ENCODE measurements around the gene ETNPPL.

The ETNPPL gene

GRCh38 chr4:108700081-108700757 lies 62.6 kb downstream of the ETNPPL start:
- TF ChIP-seq TAF1 (IDR thresholded peaks at IDR 0.05; ENCODE audit: borderline replicate concordance, insufficient read depth, low read length) (no peak), SIN3A (IDR thresholded peaks at IDR 0.05; ENCODE audit: borderline replicate concordance, insufficient read depth, low read length) (no peak), POLR2AphosphoS5 (IDR thresholded peaks at IDR 0.05; ENCODE audit: low read depth, low read length) (no peak), FOXP2 (optimal IDR thresholded peaks at IDR 0.05; ENCODE audit: borderline replicate concordance, extremely low read depth, extremely low read length, insufficient read depth) (no peak), REST (IDR thresholded peaks at IDR 0.05; ENCODE audit: insufficient read depth in 1 of 2, low read depth in 2 of 2, low read length in 2 of 2) (no peak)

- TF ChIP-seq POLR2AphosphoS5 (IDR thresholded peaks at IDR 0.05; ENCODE audit: low read depth, low read length) (no peak), TAF1 (IDR thresholded peaks at IDR 0.05; ENCODE audit: borderline replicate concordance, insufficient read depth, low read length) (no peak), REST (IDR thresholded peaks at IDR 0.05; ENCODE audit: insufficient read depth in 1 of 2, low read depth in 2 of 2, low read length in 2 of 2) (no peak)
Observed at GRCh38 chr4:108696160-108696559, 66.7 kb downstream of the ETNPPL start.

GRCh38 chr4:108695062-108695461 lies 67.8 kb downstream of the ETNPPL start:
- TF ChIP-seq SIN3A (IDR thresholded peaks at IDR 0.05; ENCODE audit: borderline replicate concordance, insufficient read depth, low read length) (no peak), POLR2AphosphoS5 (IDR thresholded peaks at IDR 0.05; ENCODE audit: low read depth, low read length) (no peak), REST (IDR thresholded peaks at IDR 0.05; ENCODE audit: insufficient read depth in 1 of 2, low read depth in 2 of 2, low read length in 2 of 2) (no peak), FOXP2 (optimal IDR thresholded peaks at IDR 0.05; ENCODE audit: borderline replicate concordance, extremely low read depth, extremely low read length, insufficient read depth) (no peak), TAF1 (IDR thresholded peaks at IDR 0.05; ENCODE audit: borderline replicate concordance, insufficient read depth, low read length) (no peak)

- no peak for TF ChIP-seq REST (IDR thresholded peaks at IDR 0.05; ENCODE audit: insufficient read depth in 1 of 2, low read depth in 2 of 2, low read length in 2 of 2)
- no peak for TF ChIP-seq TAF1 (IDR thresholded peaks at IDR 0.05; ENCODE audit: borderline replicate concordance, insufficient read depth, low read length)
- TF ChIP-seq FOXP2 (optimal IDR thresholded peaks at IDR 0.05; ENCODE audit: borderline replicate concordance, extremely low read depth, extremely low read length, insufficient read depth), result no peak
- TF ChIP-seq SIN3A (IDR thresholded peaks at IDR 0.05; ENCODE audit: borderline replicate concordance, insufficient read depth, low read length), result no peak
- no peak for TF ChIP-seq POLR2AphosphoS5 (IDR thresholded peaks at IDR 0.05; ENCODE audit: low read depth, low read length)
Observed at GRCh38 chr4:108694423-108694822, 68.4 kb downstream of the ETNPPL start.

GRCh38 chr4:108693819-108694218 lies 69.0 kb downstream of the ETNPPL start:
- no peak for TF ChIP-seq FOXP2 (optimal IDR thresholded peaks at IDR 0.05; ENCODE audit: borderline replicate concordance, extremely low read depth, extremely low read length, insufficient read depth)
- no peak for TF ChIP-seq POLR2AphosphoS5 (IDR thresholded peaks at IDR 0.05; ENCODE audit: low read depth, low read length)
- TF ChIP-seq TAF1 (IDR thresholded peaks at IDR 0.05; ENCODE audit: borderline replicate concordance, insufficient read depth, low read length), result no peak
- TF ChIP-seq REST (IDR thresholded peaks at IDR 0.05; ENCODE audit: insufficient read depth in 1 of 2, low read depth in 2 of 2, low read length in 2 of 2), result no peak
- no peak for TF ChIP-seq SIN3A (IDR thresholded peaks at IDR 0.05; ENCODE audit: borderline replicate concordance, insufficient read depth, low read length)

Data from PFSK-1 (cell line).